ENCODE results near the gene UNC79. TPM values are rescaled to one million over a fixed set of nuclear protein-coding genes. Genes with fewer than 3 reads are reported as not detected.
"Not testable (repeated sequence)": the region's sequence is repeated elsewhere in the genome, so short reads cannot be mapped to it uniquely, and the experiment has no call there.

UNC79 gene
- total and polyA plus RNA-seq, 9 donors: 0.04 to 1.1 (median 0.15) TPM

- Histone ChIP-seq H3K4me1 (ENCODE audit: insufficient read depth) (no peaks in the 10 kb centered on the region), H3K27ac (no peak overlapping the region), H3K9me3 (no peaks in the 10 kb centered on the region), H3K4me3 (no peak overlapping the region), H3K36me3 (no peaks in the 10 kb centered on the region), H3K27me3 (no peaks in the 10 kb centered on the region)
- no peak for DNase-seq
- intact Hi-C loops (cut with DNase I): no loop called here
- TF ChIP-seq CTCF (IDR thresholded peaks at IDR 0.05): no peak
- no peak for TF ChIP-seq POLR2A (IDR thresholded peaks at IDR 0.05)
- no peak for TF ChIP-seq EP300 (IDR thresholded peaks at IDR 0.05)
- WGBS, 3 donors: 87 to 91% (median 88%) methylated on average over 3 of the region's 3 CpGs
Observed at GRCh38 chr14:93476305-93476704, 45.6 kb downstream of the UNC79 start.

GRCh38 chr14:93479074-93479473 is 48.3 kb downstream of the UNC79 start:
- H3K27ac ChIP-seq; H3K9me3 ChIP-seq; intact Hi-C loops (cut with DNase I); DNase-seq; H3K36me3 ChIP-seq; H3K4me1 ChIP-seq (ENCODE audit: insufficient read depth); H3K27me3 ChIP-seq; H3K4me3 ChIP-seq: not testable (repeated sequence)
- 36 to 70% (median 55%) methylated on average over 2 of the region's 2 CpGs for WGBS, 3 donors

GRCh38 chr14:93480867-93481266 is 50.1 kb downstream of the UNC79 start:
- TF ChIP-seq EP300 (IDR thresholded peaks at IDR 0.05) (no peak), POLR2A (IDR thresholded peaks at IDR 0.05) (no peak), CTCF (IDR thresholded peaks at IDR 0.05) (no peak)
- no peaks in the 10 kb centered on the region for H3K27me3 ChIP-seq
- H3K9me3 ChIP-seq: no peaks in the 10 kb centered on the region

GRCh38 chr14:93481758-93482157 is 51.0 kb downstream of the UNC79 start:
- Histone ChIP-seq H3K27ac (no peak overlapping the region), H3K9me3 (no peaks in the 10 kb centered on the region), H3K4me1 (ENCODE audit: insufficient read depth) (no peaks in the 10 kb centered on the region), H3K27me3 (no peaks in the 10 kb centered on the region), H3K36me3 (no peaks in the 10 kb centered on the region), H3K4me3 (no peak overlapping the region)
- TF ChIP-seq CTCF (IDR thresholded peaks at IDR 0.05) (no peak), EP300 (IDR thresholded peaks at IDR 0.05) (no peak), POLR2A (IDR thresholded peaks at IDR 0.05) (no peak)
- WGBS, 3 donors: 56 to 73% (median 59%) methylated on average over 2 of the region's 2 CpGs
- DNase-seq: no peak
- intact Hi-C loops (cut with DNase I): no loop called here

More at GRCh38 chr14:93480867-93481266, 50.1 kb downstream of the UNC79 start:
- H3K4me1 ChIP-seq (ENCODE audit: insufficient read depth): no peaks in the 10 kb centered on the region
- intact Hi-C loops (cut with DNase I): no loop called here
- no peak for DNase-seq
- H3K36me3 ChIP-seq: no peaks in the 10 kb centered on the region
- no peak overlapping the region for H3K4me3 ChIP-seq
- H3K27ac ChIP-seq: no peak overlapping the region

- Histone ChIP-seq H3K27me3 (no peaks in the 10 kb centered on the region), H3K4me3 (no peak overlapping the region), H3K9me3 (no peaks in the 10 kb centered on the region), H3K36me3 (no peaks in the 10 kb centered on the region), H3K27ac (no peak overlapping the region), H3K4me1 (ENCODE audit: insufficient read depth) (no peaks in the 10 kb centered on the region)
- 63 to 75% (median 67%) methylated on average over 1 of the region's 1 CpG for WGBS, 3 donors
- TF ChIP-seq EP300 (IDR thresholded peaks at IDR 0.05) (no peak), CTCF (IDR thresholded peaks at IDR 0.05) (no peak)
- no peak for DNase-seq
- intact Hi-C loops (cut with DNase I): no loop called here
Observed at GRCh38 chr14:93490001-93490400, 59.3 kb downstream of the UNC79 start.

Data from ovary (tissue), 9 donors.